Measurements from ENCODE around the gene CELF5. TPM values are rescaled to one million over a fixed set of nuclear protein-coding genes. Genes with fewer than 3 reads are reported as not detected.

The CELF5 gene
- total and polyA plus RNA-seq, 10 of the 15 experiments (the other 5 are each of a cell fraction or from before 2014, with no cell fraction given), result 0.01 to 0.04 TPM; not detected in 8

- TF ChIP-seq CUX1 (IDR thresholded peaks at IDR 0.05; ENCODE audit: insufficient replicate concordance, low read depth, low read length), result peak; percentile 41
- TF ChIP-seq IKZF2 (IDR thresholded peaks at IDR 0.05), result peak; percentile 34 to 46; a peak in 3 of 4 replicates
- TF ChIP-seq SMAD1 (IDR thresholded peaks at IDR 0.05; ENCODE audit: low read depth, partially characterized antibody), result peak; percentile 50
- TF ChIP-seq MEF2B (IDR thresholded peaks at IDR 0.05; ENCODE audit: partially characterized antibody, poor library complexity, severe bottlenecking), result peak; percentile 94
- peak; percentile 66 to 78; a peak in 3 of 4 replicates for TF ChIP-seq BHLHE40 (IDR thresholded peaks at IDR 0.05; ENCODE audit: borderline replicate concordance in 1 of 2, low read depth in 2 of 2, low read length in 1 of 2)
- no peak for TF ChIP-seq ZNF217 (IDR thresholded peaks at IDR 0.05)
- TF ChIP-seq PAX5 (IDR thresholded peaks at IDR 0.05; ENCODE audit: borderline replicate concordance, low read depth, low read length), result 0 out of 2 replicates have a peak, but pooled peaks have one; percentile 28
- TF ChIP-seq POU2F2 (IDR thresholded peaks at IDR 0.05; ENCODE audit: borderline replicate concordance, low read depth, low read length), result peak; percentile 30; the same call in 1 of the 3 replicates
- TF ChIP-seq CHD2 (IDR thresholded peaks at IDR 0.05; ENCODE audit: borderline replicate concordance, low read depth, low read length), result 0 out of 2 replicates have a peak, but pooled peaks have one; percentile 25
Observed at GRCh38 chr19:3175781-3176714, 48.4 kb upstream of the CELF5 start (continued).
